ENCODE data around the gene CCDC92B. TPM values are rescaled to one million over a fixed set of nuclear protein-coding genes. Genes with fewer than 3 reads are reported as not detected.
A peak's percentile ranks its signal among the peaks of the same experiment; 100 is the strongest.

Gene CCDC92B
- total and polyA plus RNA-seq, 10 of the 15 experiments (the other 5 are each of a cell fraction or from before 2014, with no cell fraction given): not detected

DNA sequence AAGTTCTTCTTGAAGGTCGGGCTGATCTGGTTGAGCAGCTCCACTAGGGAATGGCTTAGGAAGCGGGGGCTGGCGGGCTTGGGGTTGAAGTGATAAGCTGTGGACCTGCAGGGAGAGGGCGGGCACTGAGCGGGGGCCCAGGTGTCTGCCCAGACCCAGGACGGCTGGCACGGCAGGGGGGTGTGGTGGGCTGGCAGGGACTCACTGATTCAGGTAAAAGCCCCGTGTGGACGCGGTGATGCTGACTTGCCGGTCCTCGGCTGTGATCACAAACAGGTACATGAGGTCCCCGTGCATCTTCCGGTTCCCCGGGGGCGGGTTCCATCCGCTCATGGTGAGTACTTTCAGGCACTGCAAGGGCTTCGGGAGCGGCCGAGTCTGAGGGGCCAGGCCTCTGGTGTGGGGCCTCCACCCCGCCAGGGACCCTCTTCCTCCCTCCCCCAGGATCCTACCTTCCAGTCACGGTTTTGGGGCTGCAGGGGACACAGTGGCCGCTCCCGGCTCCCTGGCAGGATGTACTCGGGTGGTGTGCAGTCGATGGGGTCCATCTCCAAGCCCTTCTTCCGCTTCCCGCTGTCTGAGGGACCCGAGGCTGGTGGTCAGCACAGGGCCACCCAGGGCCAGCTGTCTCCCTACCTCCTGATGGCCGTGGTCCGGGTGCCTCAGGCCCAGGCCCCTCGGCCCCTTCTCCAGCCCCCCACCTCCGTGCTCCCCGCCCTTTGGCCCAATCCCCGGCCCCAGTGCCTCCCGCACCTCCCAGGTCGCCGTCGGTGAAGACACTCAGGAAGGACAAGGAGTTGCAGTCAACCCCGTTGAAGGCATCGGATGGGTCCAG, 48.1 kb downstream of the CCDC92B start:
- DNase-seq (ENCODE audit: low read depth, low spot score): no peak
- in situ Hi-C loops (cut with MboI) (no loop called here), intact Hi-C loops (cut with micrococcal nuclease; ENCODE audit: unreplicated experiment) (no loop called here)
- Histone ChIP-seq H2AFZ (ENCODE audit: control insufficient read depth, low read depth, low read length) (no peak overlapping the region), H3K9me3 (replicated peaks; ENCODE audit: control insufficient read depth, insufficient read depth, low read length) (no peaks in the 10 kb centered on the region), H3K4me1 (ENCODE audit: control insufficient read depth, insufficient read depth, low read length) (no peaks in the 10 kb centered on the region), H3K27ac (ENCODE audit: control insufficient read depth, insufficient read depth) (no peak overlapping the region), H3K79me2 (ENCODE audit: control insufficient read depth, insufficient read depth, low read length) (peaks cover 13% of the 10 kb centered on the region), H3K36me3 (ENCODE audit: control insufficient read depth in 2 of 2, insufficient read depth in 2 of 2, low read length in 1 of 2) (peaks cover 9 to 61% of the 10 kb centered on the region in 2 experiments; a peak in 3 of 4 replicates), H4K20me1 (ENCODE audit: control insufficient read depth, insufficient read depth) (peaks cover 2% of the 10 kb centered on the region; the same call in 1 of the 2 replicates), H3K27me3 (replicated peaks in 1 of 2; ENCODE audit: control insufficient read depth in 2 of 2, insufficient read depth in 2 of 2, low read length in 1 of 2) (no peaks in the 10 kb centered on the region), H3K4me3 (no peak overlapping the region), H3K9ac (ENCODE audit: control insufficient read depth, insufficient read depth, low read length) (no peak overlapping the region), H3K4me2 (ENCODE audit: control insufficient read depth, insufficient read depth) (no peak overlapping the region)
- no peak for TF ChIP-seq ETV6 (conservative IDR thresholded peaks at IDR 0.05 in 1 of 2, IDR thresholded peaks at IDR 0.05 in 1 of 2; ENCODE audit: borderline replicate concordance in 1 of 2, low read depth in 1 of 2)
- TF ChIP-seq POLR2A (IDR thresholded peaks at IDR 0.05; ENCODE audit: low read depth, low read length): peak; percentile 57
- POLR2A ChIA-PET: no interaction called here
- ATAC-seq: no peak
- SMC1A ChIA-PET (ENCODE audit: uncharacterized antibody, unreplicated experiment): no interaction called here
- TSS peak; percentile 17 for BruUV-seq (replicated peaks)
- RAD21 ChIA-PET (ENCODE audit: unreplicated experiment): no interaction called here
- CTCF ChIA-PET: no interaction called here
- 96% methylated on average over 27 of the region's 41 CpGs for WGBS (ENCODE audit: insufficient coverage, insufficient replicate concordance, low lambda C conversion rate, missing lambda C conversion rate)
- no peak for FAIRE-seq

DNA sequence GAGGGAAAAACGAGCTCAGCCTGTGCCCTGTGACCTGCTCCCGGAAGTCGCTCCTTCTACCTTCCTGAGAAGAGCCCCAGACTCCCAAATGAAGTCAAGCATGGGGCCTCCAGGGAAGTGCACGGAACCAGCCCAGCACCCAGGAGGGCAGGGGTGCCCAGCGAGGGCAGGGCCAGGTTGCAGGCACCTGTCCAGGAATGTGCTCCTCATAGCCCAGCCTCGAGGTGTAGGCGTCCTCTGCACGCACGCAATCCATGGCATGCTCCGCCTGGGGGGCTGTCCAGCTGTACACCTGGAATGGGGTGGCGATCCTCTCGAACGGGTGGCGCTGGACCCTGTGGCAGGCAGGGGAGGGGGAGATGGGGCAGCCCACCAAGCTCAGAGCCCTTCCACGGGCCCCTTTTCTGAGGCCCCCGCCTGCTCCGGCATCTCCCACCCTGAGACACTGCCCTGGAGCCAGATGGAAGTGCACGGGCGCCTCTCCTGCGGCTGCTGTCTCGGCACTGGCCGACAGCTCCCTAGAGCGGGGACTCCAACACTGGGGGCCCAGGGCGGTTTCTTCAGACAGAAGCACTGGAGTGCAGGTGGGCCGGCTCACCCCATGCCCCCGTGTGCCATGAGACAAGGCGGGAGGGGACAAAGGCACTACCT, 48.8 kb downstream of the CCDC92B start:
- Histone ChIP-seq H3K9me3 (replicated peaks; ENCODE audit: control insufficient read depth, insufficient read depth, low read length) (no peaks in the 10 kb centered on the region), H3K4me2 (ENCODE audit: control insufficient read depth, insufficient read depth) (no peak overlapping the region), H3K9ac (ENCODE audit: control insufficient read depth, insufficient read depth, low read length) (no peak overlapping the region), H2AFZ (ENCODE audit: control insufficient read depth, low read depth, low read length) (no peak overlapping the region), H4K20me1 (ENCODE audit: control insufficient read depth, insufficient read depth) (peaks cover 2% of the 10 kb centered on the region; the same call in 1 of the 2 replicates), H3K27ac (ENCODE audit: control insufficient read depth, insufficient read depth) (no peak overlapping the region), H3K4me3 (no peak overlapping the region), H3K36me3 (ENCODE audit: control insufficient read depth in 2 of 2, insufficient read depth in 2 of 2, low read length in 1 of 2) (peaks cover 9 to 69% of the 10 kb centered on the region in 2 experiments; a peak in 3 of 4 replicates), H3K27me3 (replicated peaks in 1 of 2; ENCODE audit: control insufficient read depth in 2 of 2, insufficient read depth in 2 of 2, low read length in 1 of 2) (no peaks in the 10 kb centered on the region), H3K79me2 (ENCODE audit: control insufficient read depth, insufficient read depth, low read length) (peaks cover 6% of the 10 kb centered on the region), H3K4me1 (ENCODE audit: control insufficient read depth, insufficient read depth, low read length) (no peaks in the 10 kb centered on the region)
- ChIA-PET SMC1A (ENCODE audit: uncharacterized antibody, unreplicated experiment) (no interaction called here), POLR2A (no interaction called here), CTCF (no interaction called here), RAD21 (ENCODE audit: unreplicated experiment) (no interaction called here)
- WGBS (ENCODE audit: insufficient coverage, insufficient replicate concordance, low lambda C conversion rate, missing lambda C conversion rate): 90% methylated on average over 17 of the region's 27 CpGs
- TF ChIP-seq PML (IDR thresholded peaks at IDR 0.05; ENCODE audit: low read length) (no peak), RAD21 (IDR thresholded peaks at IDR 0.05; ENCODE audit: insufficient read depth, low read depth, low read length) (no peak), SPI1 (IDR thresholded peaks at IDR 0.05; ENCODE audit: borderline replicate concordance, insufficient read depth, low read depth, low read length) (no peak), JUND (IDR thresholded peaks at IDR 0.05; ENCODE audit: low read depth, low read length) (no peak), CBX5 (IDR thresholded peaks at IDR 0.05; ENCODE audit: low read depth) (no peak), CREM (IDR thresholded peaks at IDR 0.05; ENCODE audit: low read depth) (no peak), KAT2A (conservative IDR thresholded peaks at IDR 0.05; ENCODE audit: control insufficient read depth, low read depth, low read length) (no peak)
- TF ChIP-seq, protein P1, sequence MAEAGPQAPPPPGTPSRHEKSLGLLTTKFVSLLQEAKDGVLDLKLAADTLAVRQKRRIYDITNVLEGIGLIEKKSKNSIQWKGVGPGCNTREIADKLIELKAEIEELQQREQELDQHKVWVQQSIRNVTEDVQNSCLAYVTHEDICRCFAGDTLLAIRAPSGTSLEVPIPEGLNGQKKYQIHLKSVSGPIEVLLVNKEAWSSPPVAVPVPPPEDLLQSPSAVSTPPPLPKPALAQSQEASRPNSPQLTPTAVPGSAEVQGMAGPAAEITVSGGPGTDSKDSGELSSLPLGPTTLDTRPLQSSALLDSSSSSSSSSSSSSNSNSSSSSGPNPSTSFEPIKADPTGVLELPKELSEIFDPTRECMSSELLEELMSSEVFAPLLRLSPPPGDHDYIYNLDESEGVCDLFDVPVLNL (IDR thresholded peaks at IDR 0.05; ENCODE audit: low read depth, low read length): no peak
- in situ Hi-C loops (cut with MboI): no loop called here
- DNase-seq (ENCODE audit: low read depth, low spot score) (no peak), ATAC-seq (no peak), FAIRE-seq (no peak)
- no TSS peak for BruUV-seq (replicated peaks)
- intact Hi-C loops (cut with micrococcal nuclease; ENCODE audit: unreplicated experiment): no loop called here

Measured in GM12878 (cell line).